Left lung (tissue), 10 donors: Measurements from ENCODE around the gene MAGI1. TPM values are rescaled to one million over a fixed set of nuclear protein-coding genes. Genes with fewer than 3 reads are reported as not detected.

ENCODE experiments used
- ATAC-seq: fragments of 200-7000 bp; cut with Tn5 transposase; one replicate; pipeline ENCODE4 v1.9.1; 2020; ENCODE audit warnings: moderate library complexity
- DNase-seq, 4 donors: peaks; one replicate each; pipeline ENCODE4 v3.0.0-alpha.2; 2013 to 2020
- H3K27ac ChIP-seq, 2 donors: fragments of 200-600 bp; sonication (generic) in 1 of 2; one replicate each; pipeline versions ENCODE4 v1.5.0 to v1.8.0; 2020 to 2021
- H3K27me3 ChIP-seq, 2 donors: fragments of 200-600 bp; sonication (generic) in 1 of 2; one replicate each; pipeline versions ENCODE4 v1.5.0 to v1.8.0; 2020 to 2021
- H3K36me3 ChIP-seq, 2 donors: fragments of 200-600 bp; sonication (generic) in 1 of 2; one replicate each; pipeline versions ENCODE4 v1.5.0 to v1.8.0; 2020 to 2021
- H3K4me1 ChIP-seq, 2 donors: fragments of 200-600 bp; one replicate each; pipeline ENCODE4 v1.8.0; 2021
- H3K4me3 ChIP-seq, 2 donors: fragments of 200-600 bp; sonication (generic) in 1 of 2; one replicate each; pipeline versions ENCODE4 v1.5.0 to v1.8.0; 2020 to 2021; ENCODE audit warnings: mild to moderate bottlenecking in 1 of 2
- H3K9me3 ChIP-seq, 2 donors: fragments of 200-600 bp; sonication (generic) in 1 of 2; one replicate each; pipeline versions ENCODE4 v1.5.0 to v1.8.0; 2020 to 2021
- CTCF ChIP-seq, 2 donors: fragments of 200-600 bp; sonication (generic) in 1 of 2; IDR thresholded peaks; one replicate each; pipeline versions ENCODE4 v1.5.0 to v1.8.0; 2021; ENCODE audit warnings: antibody characterized with exemption in 2 of 2
- intact Hi-C, 2 donors: fragments of 100-400 bp; cut with DNase I; formaldehyde crosslinking; loops; one replicate each; pipeline versions ENCODE4 v1.11.2 to v1.14.2; 2022
- polyA plus RNA-seq, 6 donors: library from polyadenylated mRNA; unstranded; fragments of 120-200 nt; gene quantifications; one replicate each; pipeline ENCODE4 v1.2.1, GENCODE V29; 2013; ENCODE audit not compliant: insufficient read length in 6 of 6
- total RNA-seq, 2 donors: library from RNA; stranded (reverse); fragmentation: NEBNext Ultra II Directional; extraction: Animal tissue kit (Norgen Biotek cat#: 25700); gene quantifications; one replicate each; pipeline ENCODE4 v1.2.1, GENCODE V29; 2021
- donor health status: DM: no; HTN: yes; CAD: no.
- donor health status: DM: no; HTN: no; CAD: no.

The MAGI1 gene
- total and polyA plus RNA-seq, 8 donors: 25.4 to 32.0 (median 28.7) TPM

GRCh38 chr3:65776494-65776893 lies 262.2 kb downstream of the MAGI1 start:
- intact Hi-C loops: no loop called here
- Histone ChIP-seq H3K27ac (no peak overlapping the region), H3K9me3 (no peaks in the 10 kb centered on the region), H3K36me3 (no peaks in the 10 kb centered on the region), H3K4me1 (no peaks in the 10 kb centered on the region), H3K4me3 (no peak overlapping the region), H3K27me3 (no peaks in the 10 kb centered on the region)
- DNase-seq (no peak), ATAC-seq (no peak)
- TF ChIP-seq CTCF (IDR thresholded peaks at IDR 0.05): no peak

- intact Hi-C loops: no loop called here
- H3K4me1 ChIP-seq: no peaks in the 10 kb centered on the region
- H3K4me3 ChIP-seq: no peak overlapping the region
- no peaks in the 10 kb centered on the region for H3K36me3 ChIP-seq
- TF ChIP-seq CTCF (IDR thresholded peaks at IDR 0.05): no peak
- ATAC-seq: no peak
- no peaks in the 10 kb centered on the region for H3K9me3 ChIP-seq
- DNase-seq: no peak
- H3K27me3 ChIP-seq: no peaks in the 10 kb centered on the region
- no peak overlapping the region for H3K27ac ChIP-seq
Measured at GRCh38 chr3:65776081-65776480, 262.6 kb downstream of the MAGI1 start.

- Histone ChIP-seq H3K9me3 (no peaks in the 10 kb centered on the region), H3K27me3 (no peaks in the 10 kb centered on the region), H3K4me3 (no peak overlapping the region), H3K27ac (no peak overlapping the region), H3K36me3 (no peaks in the 10 kb centered on the region), H3K4me1 (no peaks in the 10 kb centered on the region)
- TF ChIP-seq CTCF (IDR thresholded peaks at IDR 0.05): no peak
- DNase-seq (no peak), ATAC-seq (no peak)
- intact Hi-C loops: no loop called here
Measured at GRCh38 chr3:65772758-65773157, 266.0 kb downstream of the MAGI1 start.

- no peak for DNase-seq
- H3K27ac ChIP-seq: no peak overlapping the region
- H3K4me3 ChIP-seq: no peak overlapping the region
- TF ChIP-seq CTCF (IDR thresholded peaks at IDR 0.05): no peak
- intact Hi-C loops: no loop called here
- no peaks in the 10 kb centered on the region for H3K9me3 ChIP-seq
- no peaks in the 10 kb centered on the region for H3K27me3 ChIP-seq
- H3K4me1 ChIP-seq: no peaks in the 10 kb centered on the region
- H3K36me3 ChIP-seq: no peaks in the 10 kb centered on the region
- ATAC-seq: no peak
Measured at GRCh38 chr3:65767551-65767950, 271.2 kb downstream of the MAGI1 start.

GRCh38 chr3:65762235-65762580 lies 276.5 kb downstream of the MAGI1 start:
- no peaks in the 10 kb centered on the region for H3K4me1 ChIP-seq
- H3K9me3 ChIP-seq: no peaks in the 10 kb centered on the region
- H3K4me3 ChIP-seq: no peak overlapping the region
- no peaks in the 10 kb centered on the region for H3K27me3 ChIP-seq
- intact Hi-C loops: no loop called here
- TF ChIP-seq CTCF (IDR thresholded peaks at IDR 0.05): no peak
- no peaks in the 10 kb centered on the region for H3K36me3 ChIP-seq
- H3K27ac ChIP-seq: no peak overlapping the region
- no peak for ATAC-seq
- DNase-seq: no peak
